Measurements from ENCODE around the gene TMEM86B. TPM values are rescaled to one million over a fixed set of nuclear protein-coding genes. Genes with fewer than 3 reads are reported as not detected.

The TMEM86B gene
- polyA plus RNA-seq, 1 donor (not counting 4 experiments of a cell fraction or from before 2014, with no cell fraction given), result 0.60 TPM

DNA sequence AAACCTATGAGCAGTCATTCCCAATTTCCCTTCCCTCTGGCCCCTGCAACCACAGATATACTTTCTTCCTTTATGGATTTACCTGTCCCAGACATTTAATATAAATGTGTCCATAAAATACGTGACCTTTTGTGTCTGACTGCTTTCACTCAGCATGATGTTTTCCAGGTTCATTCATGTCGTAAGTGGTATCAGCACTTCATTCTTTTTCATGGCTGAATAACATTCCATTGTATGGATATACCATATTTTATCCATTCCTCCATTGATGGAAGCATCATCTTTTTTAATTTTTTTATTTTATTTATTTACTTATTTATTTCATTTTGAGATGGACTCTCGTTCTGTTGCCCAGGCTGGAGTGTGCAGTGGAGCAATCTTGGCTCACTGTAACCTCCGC is 38.3 kb upstream of the TMEM86B start:
- Histone ChIP-seq H2AFZ (ENCODE audit: control insufficient read depth, low read length) (no peak overlapping the region), H3K9me1 (ENCODE audit: control insufficient read depth, extremely low read depth, insufficient read depth, low read length) (no peaks in the 10 kb centered on the region), H3K27me3 (ENCODE audit: control insufficient read depth, extremely low read depth, insufficient read depth, low read length) (no peaks in the 10 kb centered on the region), H3K9me3 (ENCODE audit: control insufficient read depth, low read depth, low read length) (no peaks in the 10 kb centered on the region), H3K4me3 (ENCODE audit: control insufficient read depth in 2 of 3, extremely low read depth in 1 of 3, insufficient read depth in 2 of 3, low read depth in 1 of 3, low read length in 3 of 3) (no peak overlapping the region), H3K4me2 (ENCODE audit: control insufficient read depth, extremely low read depth, insufficient read depth, low read depth, low read length) (no peak overlapping the region), H3K36me3 (ENCODE audit: control insufficient read depth in 2 of 2, extremely low read depth in 1 of 2, insufficient read depth in 2 of 2, low read length in 2 of 2) (peaks cover 0 to 5% of the 10 kb centered on the region in 2 experiments), H3K79me2 (ENCODE audit: control insufficient read depth, insufficient read depth, low read length) (peaks cover 3% of the 10 kb centered on the region), H3K4me1 (ENCODE audit: control insufficient read depth, extremely low read depth, insufficient read depth, low read length) (no peaks in the 10 kb centered on the region), H4K20me1 (ENCODE audit: control insufficient read depth, extremely low read depth, insufficient read depth, low read length) (no peaks in the 10 kb centered on the region), H3K27ac (ENCODE audit: control insufficient read depth, insufficient read depth, low read length) (no peak overlapping the region), H3K9ac (ENCODE audit: control insufficient read depth, extremely low read depth, insufficient read depth, low read length) (no peak overlapping the region)
- dilution Hi-C loops (cut with MboI; ENCODE audit: extremely low pct_ligation_motif_present, low sequenced_read_pairs), result no loop called here
- TF ChIP-seq EZH2 (IDR thresholded peaks at IDR 0.05; ENCODE audit: low read length), result no peak
- TF ChIP-seq, protein P1, sequence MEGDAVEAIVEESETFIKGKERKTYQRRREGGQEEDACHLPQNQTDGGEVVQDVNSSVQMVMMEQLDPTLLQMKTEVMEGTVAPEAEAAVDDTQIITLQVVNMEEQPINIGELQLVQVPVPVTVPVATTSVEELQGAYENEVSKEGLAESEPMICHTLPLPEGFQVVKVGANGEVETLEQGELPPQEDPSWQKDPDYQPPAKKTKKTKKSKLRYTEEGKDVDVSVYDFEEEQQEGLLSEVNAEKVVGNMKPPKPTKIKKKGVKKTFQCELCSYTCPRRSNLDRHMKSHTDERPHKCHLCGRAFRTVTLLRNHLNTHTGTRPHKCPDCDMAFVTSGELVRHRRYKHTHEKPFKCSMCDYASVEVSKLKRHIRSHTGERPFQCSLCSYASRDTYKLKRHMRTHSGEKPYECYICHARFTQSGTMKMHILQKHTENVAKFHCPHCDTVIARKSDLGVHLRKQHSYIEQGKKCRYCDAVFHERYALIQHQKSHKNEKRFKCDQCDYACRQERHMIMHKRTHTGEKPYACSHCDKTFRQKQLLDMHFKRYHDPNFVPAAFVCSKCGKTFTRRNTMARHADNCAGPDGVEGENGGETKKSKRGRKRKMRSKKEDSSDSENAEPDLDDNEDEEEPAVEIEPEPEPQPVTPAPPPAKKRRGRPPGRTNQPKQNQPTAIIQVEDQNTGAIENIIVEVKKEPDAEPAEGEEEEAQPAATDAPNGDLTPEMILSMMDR (optimal IDR thresholded peaks at IDR 0.05 in 1 of 3, IDR thresholded peaks at IDR 0.05 in 1 of 3, conservative IDR thresholded peaks at IDR 0.05 in 1 of 3; ENCODE audit: extremely low read depth in 1 of 3, insufficient read depth in 2 of 3, low read length in 3 of 3), result no peak
- no peak for FAIRE-seq
- no peak for DNase-seq (ENCODE audit: low read depth, low spot score)

DNA sequence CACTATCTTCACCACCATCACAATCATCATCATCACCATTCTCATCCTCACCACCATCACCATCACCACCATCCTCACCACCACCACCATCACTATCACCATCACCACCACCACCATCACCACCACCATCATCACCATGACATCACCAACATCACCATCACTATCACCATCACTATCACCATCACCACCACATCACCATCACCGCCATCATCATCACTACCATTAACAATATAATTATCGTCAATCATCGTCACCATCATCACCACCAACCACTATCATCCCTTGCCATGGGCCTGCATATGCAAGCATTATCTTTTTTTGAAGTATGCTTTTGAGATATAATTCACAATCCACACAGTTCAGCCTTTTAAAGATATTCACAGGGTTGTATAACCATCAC is 37.8 kb upstream of the TMEM86B start:
- no peak overlapping the region for H3K4me3 ChIP-seq (ENCODE audit: control insufficient read depth in 2 of 3, extremely low read depth in 1 of 3, insufficient read depth in 2 of 3, low read depth in 1 of 3, low read length in 3 of 3)
- no peak overlapping the region for H3K27ac ChIP-seq (ENCODE audit: control insufficient read depth, insufficient read depth, low read length)
- dilution Hi-C loops (cut with MboI; ENCODE audit: extremely low pct_ligation_motif_present, low sequenced_read_pairs), result no loop called here
- no peak overlapping the region for H3K9ac ChIP-seq (ENCODE audit: control insufficient read depth, extremely low read depth, insufficient read depth, low read length)
- H3K27me3 ChIP-seq (ENCODE audit: control insufficient read depth, extremely low read depth, insufficient read depth, low read length), result no peaks in the 10 kb centered on the region
- no peaks in the 10 kb centered on the region for H3K4me1 ChIP-seq (ENCODE audit: control insufficient read depth, extremely low read depth, insufficient read depth, low read length)
- no peaks in the 10 kb centered on the region for H3K9me1 ChIP-seq (ENCODE audit: control insufficient read depth, extremely low read depth, insufficient read depth, low read length)
- H2AFZ ChIP-seq (ENCODE audit: control insufficient read depth, low read length), result no peak overlapping the region
- peaks cover 3% of the 10 kb centered on the region for H3K79me2 ChIP-seq (ENCODE audit: control insufficient read depth, insufficient read depth, low read length)
- no peak for TF ChIP-seq EZH2 (IDR thresholded peaks at IDR 0.05; ENCODE audit: low read length)
- TF ChIP-seq, protein P1 (optimal IDR thresholded peaks at IDR 0.05 in 1 of 3, IDR thresholded peaks at IDR 0.05 in 1 of 3, conservative IDR thresholded peaks at IDR 0.05 in 1 of 3; ENCODE audit: extremely low read depth in 1 of 3, insufficient read depth in 2 of 3, low read length in 3 of 3), result no peak
- peaks cover 0 to 5% of the 10 kb centered on the region in 2 experiments for H3K36me3 ChIP-seq (ENCODE audit: control insufficient read depth in 2 of 2, extremely low read depth in 1 of 2, insufficient read depth in 2 of 2, low read length in 2 of 2)
- DNase-seq (ENCODE audit: low read depth, low spot score), result no peak
- no peak for FAIRE-seq
- no peak overlapping the region for H3K4me2 ChIP-seq (ENCODE audit: control insufficient read depth, extremely low read depth, insufficient read depth, low read depth, low read length)
- H3K9me3 ChIP-seq (ENCODE audit: control insufficient read depth, low read depth, low read length), result no peaks in the 10 kb centered on the region
- no peaks in the 10 kb centered on the region for H4K20me1 ChIP-seq (ENCODE audit: control insufficient read depth, extremely low read depth, insufficient read depth, low read length)
